ENCODE data around the gene UBA5.

- no peak for TF ChIP-seq JUNB (CRISPR knock-in tag; conservative IDR thresholded peaks at IDR 0.05)
- TF ChIP-seq PRMT5 (CRISPR knock-in tag; IDR thresholded peaks at IDR 0.05) = no peak
- TF ChIP-seq HBP1 (CRISPR knock-in tag; IDR thresholded peaks at IDR 0.05) = no peak
- TF ChIP-seq ZNF740 (CRISPR knock-in tag; IDR thresholded peaks at IDR 0.05) = no peak
- no peak for TF ChIP-seq ZNF740 (tag; IDR thresholded peaks at IDR 0.05)
- TF ChIP-seq GATAD2B (IDR thresholded peaks at IDR 0.05; ENCODE audit: borderline replicate concordance) = no peak
- no peak for TF ChIP-seq PTBP1 (IDR thresholded peaks at IDR 0.05; ENCODE audit: low read depth, low read length)
- TF ChIP-seq CTCF (IDR thresholded peaks at IDR 0.05 in 2 of 3, conservative IDR thresholded peaks at IDR 0.05 in 1 of 3; ENCODE audit: insufficient read depth in 2 of 3, low read depth in 1 of 3, low read length in 3 of 3) = no peak
- no peak for TF ChIP-seq ZNF354B (CRISPR knock-in tag; IDR thresholded peaks at IDR 0.05)
- no peak for TF ChIP-seq ZNF518B (CRISPR knock-in tag; IDR thresholded peaks at IDR 0.05)
- no peak for TF ChIP-seq KLF13 (tag; IDR thresholded peaks at IDR 0.05; ENCODE audit: borderline replicate concordance, low read depth)
- no peak for TF ChIP-seq KDM4B (IDR thresholded peaks at IDR 0.05; ENCODE audit: borderline replicate concordance in 2 of 2, low read depth in 1 of 2)
- TF ChIP-seq E2F1 (CRISPR knock-in tag; IDR thresholded peaks at IDR 0.05) = no peak
- no peak for TF ChIP-seq YBX1 (IDR thresholded peaks at IDR 0.05)
Observed at GRCh38 chr3:132622761-132623160, 37.4 kb upstream of the UBA5 start.

Measured in K562 (cell line).